Keratinocyte (primary cell): Measurements from ENCODE around the gene CEACAM5.

Experiments
- CTCF ChIP-seq, 3 experiments: IDR thresholded peaks in 1 of 3; conservative IDR thresholded peaks in 1 of 3; optimal IDR thresholded peaks in 1 of 3; 2 replicates in 2 of 3; 3 replicates in 1 of 3; pipeline versions ENCODE3 to v1.5.1; 2011; ENCODE audit warnings: low read length in 3 of 3, mild to moderate bottlenecking in 3 of 3, moderate library complexity in 2 of 3, control low read depth in 1 of 3, inconsistent platforms in 1 of 3; ENCODE audit not compliant: insufficient read depth in 2 of 3; ENCODE audit errors: extremely low read depth in 1 of 3
- EZH2 ChIP-seq: IDR thresholded peaks from one replicate; pipeline ENCODE4 v1.6.1; 2012; ENCODE audit warnings: inconsistent platforms, mild to moderate bottlenecking, low read length, moderate library complexity

DNA sequence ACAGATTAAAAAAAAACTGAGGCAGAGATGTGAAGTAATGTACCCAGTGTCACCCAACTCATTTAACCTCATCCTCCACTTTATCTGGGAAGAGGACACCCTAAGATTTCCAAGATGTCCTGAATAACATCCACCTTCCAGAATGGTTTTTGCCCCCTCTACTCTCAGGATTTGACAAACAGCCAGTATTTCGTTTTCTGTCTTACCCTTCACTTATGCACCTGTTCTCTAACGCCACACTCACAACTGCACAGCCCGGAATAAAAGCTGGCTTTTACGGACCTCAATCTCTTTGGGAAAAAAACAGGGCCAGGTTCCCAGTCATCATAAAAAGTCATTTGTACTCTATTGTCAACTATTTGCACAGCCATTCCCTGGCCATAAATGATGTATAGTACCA is 25.7 kb downstream of the CEACAM5 start:
- no peak for TF ChIP-seq CTCF (optimal IDR thresholded peaks at IDR 0.05 in 1 of 3, IDR thresholded peaks at IDR 0.05 in 1 of 3, conservative IDR thresholded peaks at IDR 0.05 in 1 of 3; ENCODE audit: extremely low read depth in 1 of 3, insufficient read depth in 2 of 3, low read length in 3 of 3)
- no peak for TF ChIP-seq EZH2
